Activated CD8-positive, alpha-beta T cell treated with anti-CD3 and anti-CD28 coated beads for 36 hours (primary cell): ENCODE data around the gene FOXK2. TPM values are rescaled to one million over a fixed set of nuclear protein-coding genes. Genes with fewer than 3 reads are reported as not detected.

Experiments used
- ATAC-seq: fragments of 200-7000 bp; cut with Tn5 transposase; one replicate; pipeline ENCODE4 v1.10.0; 2021; ENCODE audit warnings: mild to moderate bottlenecking, moderate library complexity
- CTCF ChIA-PET: fragments of 350-600 bp; sonication (Branson Sonifier 250); formaldehyde crosslinking; loops from one replicate; lab custom pipeline; 2021; ENCODE audit warnings: antibody characterized with exemption; lab: Charles Lee
- POLR2A ChIA-PET: fragments of 350-600 bp; sonication (Branson Sonifier 250); formaldehyde crosslinking; loops from one replicate; lab custom pipeline; 2021; ENCODE audit warnings: antibody characterized with exemption; lab: Charles Lee
- DNase-seq: peaks from one replicate; pipeline ENCODE4 v3.0.0-alpha.2; 2020
- H3K27ac Mint-ChIP-seq: one replicate; pipeline ENCODE4 v1.8.0; 2021; ENCODE audit warnings: mild to moderate bottlenecking, mixed read lengths
- H3K27me3 Mint-ChIP-seq: one replicate; pipeline ENCODE4 v1.8.0; 2021; ENCODE audit warnings: mixed read lengths
- H3K36me3 Mint-ChIP-seq: one replicate; pipeline ENCODE4 v1.8.0; 2021; ENCODE audit warnings: low read depth, mixed read lengths
- H3K4me1 Mint-ChIP-seq: one replicate; pipeline ENCODE4 v1.8.0; 2021; ENCODE audit warnings: low read depth, mixed read lengths
- H3K4me3 Mint-ChIP-seq: one replicate; pipeline ENCODE4 v1.8.0; 2021; ENCODE audit warnings: mild to moderate bottlenecking, moderate library complexity, mixed read lengths
- H3K9me3 Mint-ChIP-seq: one replicate; pipeline ENCODE4 v1.8.0; 2021; ENCODE audit warnings: mixed read lengths
- CTCF ChIP-seq: fragments of 200-600 bp; IDR thresholded peaks from one replicate; pipeline ENCODE4 v1.8.0; 2022; ENCODE audit warnings: antibody characterized with exemption, mild to moderate bottlenecking
- intact Hi-C: fragments of 100-400 bp; cut with micrococcal nuclease; formaldehyde crosslinking; loops from one replicate; pipeline ENCODE4 v1.10.0; 2022
- total RNA-seq, 2 experiments: library from RNA; stranded (reverse); gene quantifications; one replicate each; pipeline ENCODE4 v1.2.3, GENCODE V29; 2021

FOXK2 gene
- total RNA-seq, 2 experiments from 2014 or later = 55.6 to 59.5 TPM

- H3K4me1 Mint-ChIP-seq = peaks cover 39% of the 10 kb centered on the region
- TF ChIP-seq CTCF = no peak
- H3K36me3 Mint-ChIP-seq = peaks cover 66% of the 10 kb centered on the region
Measured at GRCh38 chr17:82638183-82638773, 118.7 kb downstream of the FOXK2 start.

GRCh38 chr17:82639628-82640027, 120.1 kb downstream of the FOXK2 start:
- H3K36me3 Mint-ChIP-seq = peaks cover 67% of the 10 kb centered on the region
- peak overlapping the region; percentile 22 for H3K27ac Mint-ChIP-seq
- no peak overlapping the region for H3K4me3 Mint-ChIP-seq
- H3K9me3 Mint-ChIP-seq = peaks cover 5% of the 10 kb centered on the region
- ATAC-seq (no peak), DNase-seq (no peak)
- intact Hi-C loops = no loop called here
- ChIA-PET POLR2A (interaction anchor here (0.5 kb wide), 1 partner anchor 30 kb away, joined by 3 read pairs; no protein-coding TSS in a partner anchor), CTCF (no interaction called here)
- no peaks in the 10 kb centered on the region for H3K27me3 Mint-ChIP-seq
- TF ChIP-seq CTCF = no peak
- H3K4me1 Mint-ChIP-seq = peaks cover 38% of the 10 kb centered on the region

More at GRCh38 chr17:82638183-82638773, 118.7 kb downstream of the FOXK2 start:
- ChIA-PET CTCF (no interaction called here), POLR2A (no interaction called here)
- Mint-ChIP-seq H3K4me3 (no peak overlapping the region), H3K27ac (no peak overlapping the region), H3K9me3 (peaks cover 5% of the 10 kb centered on the region), H3K27me3 (no peaks in the 10 kb centered on the region)
- intact Hi-C loops = no loop called here
- no peak for DNase-seq
- ATAC-seq = no peak

GRCh38 chr17:82640036-82640435, 120.5 kb downstream of the FOXK2 start:
- H3K4me1 Mint-ChIP-seq = peaks cover 36% of the 10 kb centered on the region
- ATAC-seq (no peak), DNase-seq (no peak)
- H3K9me3 Mint-ChIP-seq = peaks cover 5% of the 10 kb centered on the region
- intact Hi-C loops = no loop called here
- TF ChIP-seq CTCF = no peak
- H3K27me3 Mint-ChIP-seq = no peaks in the 10 kb centered on the region
- no peak overlapping the region for H3K4me3 Mint-ChIP-seq
- CTCF ChIA-PET = no interaction called here
- POLR2A ChIA-PET = interaction anchor here (0.5 kb wide), 1 partner anchor 30 kb away, joined by 3 read pairs; no protein-coding TSS in a partner anchor
- peaks cover 65% of the 10 kb centered on the region for H3K36me3 Mint-ChIP-seq
- H3K27ac Mint-ChIP-seq = no peak overlapping the region

- peaks cover 46% of the 10 kb centered on the region for H3K4me1 Mint-ChIP-seq
- intact Hi-C loops = no loop called here
- TF ChIP-seq CTCF = no peak
- H3K27ac Mint-ChIP-seq = no peak overlapping the region
- no peak overlapping the region for H3K4me3 Mint-ChIP-seq
- H3K27me3 Mint-ChIP-seq = no peaks in the 10 kb centered on the region
- peaks cover 5% of the 10 kb centered on the region for H3K9me3 Mint-ChIP-seq
- no peak for ATAC-seq
- DNase-seq = no peak
- POLR2A ChIA-PET = no interaction called here
- CTCF ChIA-PET = no interaction called here
- peaks cover 73% of the 10 kb centered on the region for H3K36me3 Mint-ChIP-seq
Measured at GRCh38 chr17:82642022-82642421, 122.5 kb downstream of the FOXK2 start.

- Mint-ChIP-seq H3K9me3 (no peaks in the 10 kb centered on the region), H3K4me3 (no peak overlapping the region)
- POLR2A ChIA-PET = no interaction called here
Measured at GRCh38 chr17:82644148-82644547, 124.6 kb downstream of the FOXK2 start.

More at GRCh38 chr17:82644148-82644547, 124.6 kb downstream of the FOXK2 start:
- Mint-ChIP-seq H3K4me1 (peaks cover 36% of the 10 kb centered on the region), H3K27me3 (no peaks in the 10 kb centered on the region), H3K36me3 (peaks cover 59% of the 10 kb centered on the region), H3K27ac (no peak overlapping the region)
- no peak for DNase-seq
- no peak for ATAC-seq
- CTCF ChIA-PET = no interaction called here
- intact Hi-C loops = no loop called here
- no peak for TF ChIP-seq CTCF
